HepG2 (cell line): ENCODE data around the gene P4HTM. TPM values are rescaled to one million over a fixed set of nuclear protein-coding genes. Genes with fewer than 3 reads are reported as not detected.

Experiments used
- AHR ChIP-seq: IDR thresholded peaks from 2 replicates; pipeline ENCODE4 v1.6.1; 2018; ENCODE audit warnings: missing genetic modification reagents, missing compliant biosample characterization
- BHLHE40 ChIP-seq: IDR thresholded peaks from 2 replicates; pipeline ENCODE4 v1.6.1; 2011; ENCODE audit warnings: low read length, improper control_type of control experiment
- BRCA1 ChIP-seq: sonication (generic); formaldehyde crosslinking; IDR thresholded peaks from 2 replicates; pipeline ENCODE4 v1.4.0; 2020; ENCODE audit warnings: missing genetic modification reagents
- GLI4 ChIP-seq: sonication (generic); formaldehyde crosslinking; IDR thresholded peaks from 2 replicates; pipeline ENCODE4 v1.5.1; 2020; ENCODE audit warnings: missing genetic modification reagents, mild to moderate bottlenecking, moderate library complexity, borderline replicate concordance
- HOXA5 ChIP-seq: sonication (generic); formaldehyde crosslinking; IDR thresholded peaks from 2 replicates; pipeline ENCODE4 v1.4.0; 2020; ENCODE audit warnings: missing genetic modification reagents
- JUNB ChIP-seq: sonication (generic); formaldehyde crosslinking; IDR thresholded peaks from 2 replicates; pipeline ENCODE4 v1.8.0; 2022; ENCODE audit warnings: missing genetic modification reagents, mild to moderate bottlenecking, borderline replicate concordance
- KDM4B ChIP-seq: sonication (generic); formaldehyde crosslinking; IDR thresholded peaks from 2 replicates; pipeline ENCODE4 v1.4.0; 2020; ENCODE audit warnings: missing genetic modification reagents
- KLF16 ChIP-seq, 2 experiments: sonication (generic) in 1 of 2; formaldehyde crosslinking in 1 of 2; IDR thresholded peaks; 2 replicates each; pipeline versions ENCODE4 v1.6.1 to v1.8.0; 2016 to 2023; ENCODE audit warnings: missing genetic modification reagents in 2 of 2, missing compliant biosample characterization in 1 of 2
- MXD4 ChIP-seq: IDR thresholded peaks from 2 replicates; pipeline ENCODE4 v1.6.1; 2016; ENCODE audit warnings: mild to moderate bottlenecking, missing biosample characterization, missing genetic modification reagents
- NBN ChIP-seq: fragments of 450-650 bp; conservative IDR thresholded peaks from 2 replicates; pipeline ENCODE4 v1.6.1; 2017
- REPIN1 ChIP-seq: sonication (generic); formaldehyde crosslinking; IDR thresholded peaks from 2 replicates; pipeline ENCODE4 v1.8.0; 2022; ENCODE audit warnings: missing genetic modification reagents, low read depth, mild to moderate bottlenecking, borderline replicate concordance
- RNF2 ChIP-seq: fragments of 450-650 bp; conservative IDR thresholded peaks from 2 replicates; pipeline ENCODE4 v1.6.1; 2016; ENCODE audit warnings: low read depth
- TRIM24 ChIP-seq: sonication (generic); formaldehyde crosslinking; IDR thresholded peaks from 2 replicates; pipeline ENCODE4 v1.8.0; 2022; ENCODE audit warnings: mild to moderate bottlenecking, missing genetic modification reagents
- ZFP36L1 ChIP-seq: sonication (generic); formaldehyde crosslinking; IDR thresholded peaks from 2 replicates; pipeline ENCODE4 v1.8.0; 2022; ENCODE audit warnings: mild to moderate bottlenecking, missing genetic modification reagents, moderate library complexity
- ZNF263 ChIP-seq: sonication (generic); formaldehyde crosslinking; IDR thresholded peaks from 2 replicates; pipeline ENCODE4 v1.4.0; 2020; ENCODE audit warnings: missing genetic modification reagents
- ZNF335 ChIP-seq: sonication (generic); formaldehyde crosslinking; IDR thresholded peaks from 2 replicates; pipeline ENCODE4 v1.4.0; 2020; ENCODE audit warnings: missing genetic modification reagents
- ZNF337 ChIP-seq: sonication (generic); formaldehyde crosslinking; IDR thresholded peaks from 2 replicates; pipeline ENCODE4 v1.5.1; 2020; ENCODE audit warnings: missing genetic modification reagents, low read depth, mild to moderate bottlenecking, borderline replicate concordance
- ZNF34 ChIP-seq: sonication (generic); formaldehyde crosslinking; IDR thresholded peaks from 2 replicates; pipeline ENCODE4 v1.4.0; 2020; ENCODE audit warnings: mild to moderate bottlenecking, missing genetic modification reagents, borderline replicate concordance
- ZNF432 ChIP-seq: sonication (generic); formaldehyde crosslinking; IDR thresholded peaks from 2 replicates; pipeline ENCODE4 v1.5.0; 2020; ENCODE audit warnings: missing genetic modification reagents, mild to moderate bottlenecking, borderline replicate concordance
- ZNF672 ChIP-seq: sonication (generic); formaldehyde crosslinking; IDR thresholded peaks from 2 replicates; pipeline ENCODE4 v1.8.1; 2022; ENCODE audit warnings: missing genetic modification reagents
- ZNF709 ChIP-seq: sonication (generic); formaldehyde crosslinking; IDR thresholded peaks from 2 replicates; pipeline ENCODE4 v1.5.0; 2020; ENCODE audit warnings: mild to moderate bottlenecking, missing genetic modification reagents
- ZNF816 ChIP-seq: sonication (generic); formaldehyde crosslinking; IDR thresholded peaks from 2 replicates; pipeline ENCODE4 v1.8.0; 2022; ENCODE audit warnings: missing genetic modification reagents, mild to moderate bottlenecking, borderline replicate concordance
- polyA plus RNA-seq, 8 experiments: library from polyadenylated mRNA; depleted of rRNA in 3 of 8; stranded (reverse) in 7 of 8; unstranded in 1 of 8; fragments of >200 nt; fragmentation: Illumina TruSeq in 4 of 8; extraction: Trizol in 4 of 8; gene quantifications; 2 replicates each; pipeline versions ENCODE4 v1.2.1 to v1.2.3, GENCODE V29; 2011 to 2016; ENCODE audit warnings: low read depth in 4 of 8, missing spikeins in 1 of 8, mixed read lengths in 1 of 8; ENCODE audit not compliant: insufficient read depth in 1 of 8
- total RNA-seq, 5 experiments: library from RNA; depleted of rRNA; stranded (reverse); fragments of >200 nt; fragmentation: Illumina TruSeq; extraction: Trizol; gene quantifications; 2 replicates each; pipeline ENCODE4 v1.2.3, GENCODE V29; 2016; ENCODE audit warnings: low read depth in 1 of 5
- TF ChIP-seq, protein P1 (sequence below), 2 experiments: IDR thresholded peaks; 2 replicates each; pipeline ENCODE4 v1.6.1; 2011 to 2012; ENCODE audit warnings: low read length in 2 of 2, borderline replicate concordance in 1 of 2, low read depth in 1 of 2, mild to moderate bottlenecking in 1 of 2, moderate library complexity in 1 of 2
- TF ChIP-seq, protein P2 (sequence below): IDR thresholded peaks from 2 replicates; pipeline ENCODE4 v1.6.1; 2018; ENCODE audit warnings: missing genetic modification reagents
- TF ChIP-seq, protein P3 (sequence below): sonication (generic); formaldehyde crosslinking; IDR thresholded peaks from 2 replicates; pipeline ENCODE4 v1.8.1; 2023; ENCODE audit warnings: mild to moderate bottlenecking, missing genetic modification reagents

Gene P4HTM
- total and polyA plus RNA-seq, 2 of the 13 experiments (the other 11 are each of a cell fraction or from before 2014, with no cell fraction given): 0.01 TPM; not detected in 1

DNA sequence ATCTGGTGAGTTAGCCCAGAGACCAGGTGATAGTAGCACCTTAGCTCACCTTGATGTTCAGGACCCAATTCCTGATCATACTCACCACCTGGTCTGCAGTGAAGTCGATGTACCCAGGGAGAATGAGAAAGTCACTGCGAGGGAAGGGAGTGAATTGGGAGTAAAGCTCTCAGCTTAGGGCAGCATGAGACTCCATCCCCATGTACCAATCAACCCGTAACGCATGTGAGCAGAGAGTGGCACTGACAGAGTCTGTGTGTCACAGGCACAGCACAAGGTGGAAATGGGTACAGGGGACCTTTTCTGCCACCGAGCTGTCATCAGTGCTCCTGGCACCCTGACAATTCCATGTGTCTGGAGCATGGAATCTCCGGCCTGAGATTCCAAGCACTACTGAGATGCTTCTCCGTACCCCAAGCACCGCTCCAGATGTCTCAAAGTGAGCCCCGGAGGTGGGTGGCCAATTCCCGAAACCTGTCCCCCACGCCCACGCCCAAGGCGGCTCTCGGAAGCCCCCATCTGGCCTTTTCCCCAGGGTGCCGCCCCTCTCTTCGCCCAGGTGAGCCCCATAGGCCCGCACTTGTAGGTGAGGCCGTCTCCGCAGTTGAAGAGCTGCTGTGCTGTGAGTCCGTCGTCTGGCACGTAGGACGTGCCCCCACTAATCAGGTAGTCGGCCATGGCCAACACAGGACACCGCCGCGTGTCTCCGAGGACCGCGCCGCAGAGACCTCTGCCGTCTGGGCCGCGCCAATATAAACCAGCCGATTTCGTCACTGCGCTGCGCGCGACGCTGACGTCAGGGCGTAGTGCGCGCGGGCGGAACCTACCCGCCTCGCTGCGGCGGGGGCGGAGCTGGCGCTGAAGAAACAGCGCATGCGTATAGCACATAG lies 38.9 kb downstream of the P4HTM start, which contains the start of gene IMPDH2 (continued):
- TF ChIP-seq ZNF335 (CRISPR knock-in tag): peak; percentile 71; the same call in 1 of the 2 replicates
- peak; percentile 91; the same call in 1 of the 2 replicates for TF ChIP-seq RNF2
- TF ChIP-seq, protein P1, sequence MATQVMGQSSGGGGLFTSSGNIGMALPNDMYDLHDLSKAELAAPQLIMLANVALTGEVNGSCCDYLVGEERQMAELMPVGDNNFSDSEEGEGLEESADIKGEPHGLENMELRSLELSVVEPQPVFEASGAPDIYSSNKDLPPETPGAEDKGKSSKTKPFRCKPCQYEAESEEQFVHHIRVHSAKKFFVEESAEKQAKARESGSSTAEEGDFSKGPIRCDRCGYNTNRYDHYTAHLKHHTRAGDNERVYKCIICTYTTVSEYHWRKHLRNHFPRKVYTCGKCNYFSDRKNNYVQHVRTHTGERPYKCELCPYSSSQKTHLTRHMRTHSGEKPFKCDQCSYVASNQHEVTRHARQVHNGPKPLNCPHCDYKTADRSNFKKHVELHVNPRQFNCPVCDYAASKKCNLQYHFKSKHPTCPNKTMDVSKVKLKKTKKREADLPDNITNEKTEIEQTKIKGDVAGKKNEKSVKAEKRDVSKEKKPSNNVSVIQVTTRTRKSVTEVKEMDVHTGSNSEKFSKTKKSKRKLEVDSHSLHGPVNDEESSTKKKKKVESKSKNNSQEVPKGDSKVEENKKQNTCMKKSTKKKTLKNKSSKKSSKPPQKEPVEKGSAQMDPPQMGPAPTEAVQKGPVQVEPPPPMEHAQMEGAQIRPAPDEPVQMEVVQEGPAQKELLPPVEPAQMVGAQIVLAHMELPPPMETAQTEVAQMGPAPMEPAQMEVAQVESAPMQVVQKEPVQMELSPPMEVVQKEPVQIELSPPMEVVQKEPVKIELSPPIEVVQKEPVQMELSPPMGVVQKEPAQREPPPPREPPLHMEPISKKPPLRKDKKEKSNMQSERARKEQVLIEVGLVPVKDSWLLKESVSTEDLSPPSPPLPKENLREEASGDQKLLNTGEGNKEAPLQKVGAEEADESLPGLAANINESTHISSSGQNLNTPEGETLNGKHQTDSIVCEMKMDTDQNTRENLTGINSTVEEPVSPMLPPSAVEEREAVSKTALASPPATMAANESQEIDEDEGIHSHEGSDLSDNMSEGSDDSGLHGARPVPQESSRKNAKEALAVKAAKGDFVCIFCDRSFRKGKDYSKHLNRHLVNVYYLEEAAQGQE (IDR thresholded peaks at IDR 0.05; ENCODE audit: borderline replicate concordance in 1 of 2, low read depth in 1 of 2, low read length in 2 of 2): peak in 1 of 2 experiments; percentile 38; a peak in 1 of 4 replicates
- no peak for TF ChIP-seq ZNF337 (CRISPR knock-in tag)
- TF ChIP-seq KLF16 (CRISPR knock-in tag; IDR thresholded peaks at IDR 0.05): peak in 1 of 2 experiments; percentile 93; a peak in 2 of 4 replicates
- TF ChIP-seq BHLHE40: no peak
- TF ChIP-seq TRIM24: no peak
- TF ChIP-seq REPIN1 (CRISPR knock-in tag): peak; percentile 93
- peak; percentile 96 for TF ChIP-seq KDM4B (CRISPR knock-in tag)
- TF ChIP-seq JUNB (CRISPR knock-in tag): no peak
- no peak for TF ChIP-seq NBN
- TF ChIP-seq, protein P2, sequence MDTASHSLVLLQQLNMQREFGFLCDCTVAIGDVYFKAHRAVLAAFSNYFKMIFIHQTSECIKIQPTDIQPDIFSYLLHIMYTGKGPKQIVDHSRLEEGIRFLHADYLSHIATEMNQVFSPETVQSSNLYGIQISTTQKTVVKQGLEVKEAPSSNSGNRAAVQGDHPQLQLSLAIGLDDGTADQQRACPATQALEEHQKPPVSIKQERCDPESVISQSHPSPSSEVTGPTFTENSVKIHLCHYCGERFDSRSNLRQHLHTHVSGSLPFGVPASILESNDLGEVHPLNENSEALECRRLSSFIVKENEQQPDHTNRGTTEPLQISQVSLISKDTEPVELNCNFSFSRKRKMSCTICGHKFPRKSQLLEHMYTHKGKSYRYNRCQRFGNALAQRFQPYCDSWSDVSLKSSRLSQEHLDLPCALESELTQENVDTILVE (CRISPR knock-in tag): peak; percentile 93
- 0 out of 2 replicates have a peak, but pooled peaks have one; percentile 46 for TF ChIP-seq ZNF672 (CRISPR knock-in tag)
- TF ChIP-seq HOXA5 (CRISPR knock-in tag): peak; percentile 80
- TF ChIP-seq ZNF263: no peak; the same call in 1 of the 2 replicates
- TF ChIP-seq, protein P3, sequence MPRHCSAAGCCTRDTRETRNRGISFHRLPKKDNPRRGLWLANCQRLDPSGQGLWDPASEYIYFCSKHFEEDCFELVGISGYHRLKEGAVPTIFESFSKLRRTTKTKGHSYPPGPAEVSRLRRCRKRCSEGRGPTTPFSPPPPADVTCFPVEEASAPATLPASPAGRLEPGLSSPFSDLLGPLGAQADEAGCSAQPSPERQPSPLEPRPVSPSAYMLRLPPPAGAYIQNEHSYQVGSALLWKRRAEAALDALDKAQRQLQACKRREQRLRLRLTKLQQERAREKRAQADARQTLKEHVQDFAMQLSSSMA (CRISPR knock-in tag): peak; percentile 68; the same call in 1 of the 2 replicates
- TF ChIP-seq AHR (CRISPR knock-in tag): peak; percentile 92; the same call in 1 of the 2 replicates
- peak; percentile 85; the same call in 1 of the 2 replicates for TF ChIP-seq ZFP36L1 (CRISPR knock-in tag)
- peak; percentile 95; the same call in 1 of the 2 replicates for TF ChIP-seq ZNF709 (CRISPR knock-in tag)
- TF ChIP-seq ZNF432 (CRISPR knock-in tag): no peak
- peak; percentile 83; the same call in 1 of the 2 replicates for TF ChIP-seq BRCA1 (CRISPR knock-in tag)
- TF ChIP-seq ZNF34 (CRISPR knock-in tag): 0 out of 2 replicates have a peak, but pooled peaks have one; percentile 59
- peak; percentile 92; the same call in 1 of the 2 replicates for TF ChIP-seq ZNF816 (CRISPR knock-in tag)
- peak; percentile 97 for TF ChIP-seq MXD4 (CRISPR knock-in tag)
- TF ChIP-seq GLI4 (CRISPR knock-in tag): peak; percentile 64; the same call in 1 of the 2 replicates
